Liver (tissue), 9 donors: ENCODE data around the gene VWF. TPM values are rescaled to one million over a fixed set of nuclear protein-coding genes. Genes with fewer than 3 reads are reported as not detected.

Experiments
- DNase-seq: peaks from one replicate; pipeline ENCODE4 v3.0.0-alpha.2; 2017; ENCODE audit warnings: low spot score
- H3K27ac ChIP-seq, 2 donors: one replicate each; pipeline ENCODE4 v1.7.0; 2013; ENCODE audit warnings: inconsistent platforms in 2 of 2, low read length in 2 of 2, control low read depth in 1 of 2, low read depth in 1 of 2, mild to moderate bottlenecking in 1 of 2
- H3K27me3 ChIP-seq, 4 donors: one replicate each; pipeline versions ENCODE4 v1.6.1 to v1.7.0; 2013; ENCODE audit warnings: low read length in 3 of 4, inconsistent platforms in 1 of 4, mild to moderate bottlenecking in 1 of 4, moderate library complexity in 1 of 4; ENCODE audit not compliant: control insufficient read depth in 4 of 4, insufficient read depth in 4 of 4
- H3K36me3 ChIP-seq, 4 donors: one replicate each; pipeline versions ENCODE4 v1.6.1 to v1.7.0; 2013; ENCODE audit warnings: low read length in 3 of 4, mild to moderate bottlenecking in 3 of 4, low read depth in 1 of 4, moderate library complexity in 1 of 4; ENCODE audit not compliant: control insufficient read depth in 4 of 4, insufficient read depth in 3 of 4
- H3K4me1 ChIP-seq, 4 donors: one replicate each; pipeline versions ENCODE4 v1.6.1 to v1.7.0; 2013; ENCODE audit warnings: low read length in 3 of 4, mild to moderate bottlenecking in 3 of 4, moderate library complexity in 1 of 4; ENCODE audit not compliant: control insufficient read depth in 4 of 4, insufficient read depth in 4 of 4
- H3K4me3 ChIP-seq, 3 donors: one replicate each; pipeline versions ENCODE4 v1.6.1 to v1.7.0; 2013; ENCODE audit warnings: low read length in 3 of 3, control low read depth in 1 of 3, low read depth in 1 of 3, mild to moderate bottlenecking in 1 of 3
- H3K9ac ChIP-seq, 2 donors: one replicate each; pipeline ENCODE4 v1.7.0; 2013; ENCODE audit warnings: low read length in 2 of 2, mild to moderate bottlenecking in 2 of 2, moderate library complexity in 2 of 2, control low read depth in 1 of 2, low read depth in 1 of 2
- H3K9me3 ChIP-seq, 4 donors: one replicate each; pipeline versions ENCODE4 v1.6.1 to v1.7.0; 2013; ENCODE audit warnings: low read length in 3 of 4; ENCODE audit not compliant: control insufficient read depth in 4 of 4
- EGR1 ChIP-seq, 2 donors: IDR thresholded peaks; 2 replicates each; pipeline ENCODE4 v1.6.1; 2016 to 2018; ENCODE audit warnings: antibody characterized with exemption in 2 of 2, low read depth in 2 of 2
- FOXA1 ChIP-seq: IDR thresholded peaks from 2 replicates; pipeline ENCODE4 v1.6.1; 2016; ENCODE audit warnings: antibody characterized with exemption
- GABPA ChIP-seq, 2 donors: IDR thresholded peaks in 1 of 2; conservative IDR thresholded peaks in 1 of 2; 2 replicates each; pipeline ENCODE4 v1.6.1; 2016; ENCODE audit warnings: antibody characterized with exemption in 2 of 2, mild to moderate bottlenecking in 1 of 2, moderate library complexity in 1 of 2
- HNF4A ChIP-seq, 2 donors: conservative IDR thresholded peaks; 2 replicates each; pipeline ENCODE4 v1.6.1; 2016; ENCODE audit warnings: antibody characterized with exemption in 2 of 2, mild to moderate bottlenecking in 2 of 2
- HNF4G ChIP-seq: IDR thresholded peaks from 2 replicates; pipeline ENCODE4 v1.6.1; 2016; ENCODE audit warnings: antibody characterized with exemption
- JUND ChIP-seq, 2 donors: IDR thresholded peaks; 2 replicates each; pipeline ENCODE4 v1.6.1; 2016; ENCODE audit warnings: antibody characterized with exemption in 2 of 2
- NR2F2 ChIP-seq: IDR thresholded peaks from 2 replicates; pipeline ENCODE4 v1.6.1; 2016; ENCODE audit warnings: antibody characterized with exemption
- RAD21 ChIP-seq, 2 donors: IDR thresholded peaks; 2 replicates each; pipeline ENCODE4 v1.6.1; 2016; ENCODE audit warnings: antibody characterized with exemption in 2 of 2, mild to moderate bottlenecking in 2 of 2
- RXRA ChIP-seq, 2 donors: IDR thresholded peaks; 2 replicates each; pipeline ENCODE4 v1.6.1; 2017 to 2018; ENCODE audit warnings: antibody characterized with exemption in 2 of 2, mild to moderate bottlenecking in 1 of 2
- SP1 ChIP-seq: IDR thresholded peaks from 2 replicates; pipeline ENCODE4 v1.6.1; 2018; ENCODE audit warnings: antibody characterized with exemption, mild to moderate bottlenecking
- TAF1 ChIP-seq: conservative IDR thresholded peaks from 2 replicates; pipeline ENCODE4 v1.6.1; 2016; ENCODE audit warnings: antibody characterized with exemption, mild to moderate bottlenecking
- YY1 ChIP-seq: IDR thresholded peaks from 2 replicates; pipeline ENCODE4 v1.6.1; 2016; ENCODE audit warnings: antibody characterized with exemption, mild to moderate bottlenecking
- WGBS: extraction: QIAGEN DNeasy Blood & Tissue Kit; methylation state at CpG from one replicate; pipeline ENCODE4 v1.1.7; 2013; 5-methylcytosine and 5-hydroxymethylcytosine counted together
- polyA plus RNA-seq, 2 donors: library from polyadenylated mRNA; stranded (reverse) in 1 of 2; unstranded in 1 of 2; fragments of 200-250 nt in 1 of 2; fragments of >200 nt in 1 of 2; fragmentation: Nextera tagmentation in 1 of 2; extraction: Ambion mirVana in 1 of 2; gene quantifications; one replicate each; pipeline versions ENCODE4 v1.2.1 to v1.2.3, GENCODE V29; 2013 to 2015
- total RNA-seq, 2 donors: library from RNA; depleted of rRNA; stranded (reverse); fragments of >200 nt; gene quantifications; one replicate each; pipeline ENCODE4 v1.2.3, GENCODE V29; 2014
- TF ChIP-seq, protein P1 (sequence below): IDR thresholded peaks from 2 replicates; pipeline ENCODE4 v1.6.1; 2016; ENCODE audit warnings: antibody characterized with exemption
- TF ChIP-seq, protein P2 (sequence below): IDR thresholded peaks from 2 replicates; pipeline ENCODE4 v1.6.1; 2016; ENCODE audit warnings: antibody characterized with exemption
- TF ChIP-seq, protein P3 (sequence below): IDR thresholded peaks from 2 replicates; pipeline ENCODE4 v1.6.1; 2016; ENCODE audit warnings: antibody characterized with exemption
- TF ChIP-seq, protein P4 (sequence below): IDR thresholded peaks from 2 replicates; pipeline ENCODE4 v1.6.1; 2016; ENCODE audit warnings: antibody characterized with exemption, mild to moderate bottlenecking
- TF ChIP-seq, protein P5 (sequence below): fragments of 150-350 bp; IDR thresholded peaks from 2 replicates; pipeline ENCODE4 v1.5.1; 2017; ENCODE audit warnings: improper control_type of control experiment, low read depth, low read length; ENCODE audit not compliant: missing input control
- donor health status: healthy.
- donor health status: healthy.
- donor health status: healthy.
- donor health status: healthy.
- donor health status: healthy.

The VWF gene
- total and polyA plus RNA-seq, 4 donors: 2.1 to 10.8 (median 4.0) TPM

DNA sequence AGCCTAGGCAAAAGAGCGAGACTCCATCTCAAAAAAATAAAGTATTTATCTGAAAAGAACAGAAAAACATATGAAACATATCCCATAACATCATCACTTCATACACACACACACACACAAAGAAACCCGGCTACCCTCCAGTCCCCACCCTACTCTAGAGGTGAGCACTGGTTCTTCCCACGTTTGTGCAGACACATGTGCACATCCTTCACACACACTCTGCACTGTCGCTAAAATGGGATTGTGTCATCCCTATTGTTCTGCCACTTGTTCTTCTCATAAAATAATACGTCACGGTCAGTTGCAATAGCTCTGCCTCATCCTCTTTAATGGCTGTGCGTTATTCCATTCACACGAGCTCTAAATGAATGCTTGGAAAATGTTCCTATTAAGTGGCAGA is 93.5 kb downstream of the VWF start (continued):
- TF ChIP-seq, protein P1, sequence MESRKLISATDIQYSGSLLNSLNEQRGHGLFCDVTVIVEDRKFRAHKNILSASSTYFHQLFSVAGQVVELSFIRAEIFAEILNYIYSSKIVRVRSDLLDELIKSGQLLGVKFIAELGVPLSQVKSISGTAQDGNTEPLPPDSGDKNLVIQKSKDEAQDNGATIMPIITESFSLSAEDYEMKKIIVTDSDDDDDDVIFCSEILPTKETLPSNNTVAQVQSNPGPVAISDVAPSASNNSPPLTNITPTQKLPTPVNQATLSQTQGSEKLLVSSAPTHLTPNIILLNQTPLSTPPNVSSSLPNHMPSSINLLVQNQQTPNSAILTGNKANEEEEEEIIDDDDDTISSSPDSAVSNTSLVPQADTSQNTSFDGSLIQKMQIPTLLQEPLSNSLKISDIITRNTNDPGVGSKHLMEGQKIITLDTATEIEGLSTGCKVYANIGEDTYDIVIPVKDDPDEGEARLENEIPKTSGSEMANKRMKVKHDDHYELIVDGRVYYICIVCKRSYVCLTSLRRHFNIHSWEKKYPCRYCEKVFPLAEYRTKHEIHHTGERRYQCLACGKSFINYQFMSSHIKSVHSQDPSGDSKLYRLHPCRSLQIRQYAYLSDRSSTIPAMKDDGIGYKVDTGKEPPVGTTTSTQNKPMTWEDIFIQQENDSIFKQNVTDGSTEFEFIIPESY: no peak
- TF ChIP-seq, protein P2, sequence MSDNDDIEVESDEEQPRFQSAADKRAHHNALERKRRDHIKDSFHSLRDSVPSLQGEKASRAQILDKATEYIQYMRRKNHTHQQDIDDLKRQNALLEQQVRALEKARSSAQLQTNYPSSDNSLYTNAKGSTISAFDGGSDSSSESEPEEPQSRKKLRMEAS: no peak
- TF ChIP-seq JUND (IDR thresholded peaks at IDR 0.05) (no peak), YY1 (no peak), RAD21 (IDR thresholded peaks at IDR 0.05) (no peak), GABPA (IDR thresholded peaks at IDR 0.05 in 1 of 2, conservative IDR thresholded peaks at IDR 0.05 in 1 of 2) (no peak)
- TF ChIP-seq, protein P3, sequence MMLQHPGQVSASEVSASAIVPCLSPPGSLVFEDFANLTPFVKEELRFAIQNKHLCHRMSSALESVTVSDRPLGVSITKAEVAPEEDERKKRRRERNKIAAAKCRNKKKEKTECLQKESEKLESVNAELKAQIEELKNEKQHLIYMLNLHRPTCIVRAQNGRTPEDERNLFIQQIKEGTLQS: no peak

DNA sequence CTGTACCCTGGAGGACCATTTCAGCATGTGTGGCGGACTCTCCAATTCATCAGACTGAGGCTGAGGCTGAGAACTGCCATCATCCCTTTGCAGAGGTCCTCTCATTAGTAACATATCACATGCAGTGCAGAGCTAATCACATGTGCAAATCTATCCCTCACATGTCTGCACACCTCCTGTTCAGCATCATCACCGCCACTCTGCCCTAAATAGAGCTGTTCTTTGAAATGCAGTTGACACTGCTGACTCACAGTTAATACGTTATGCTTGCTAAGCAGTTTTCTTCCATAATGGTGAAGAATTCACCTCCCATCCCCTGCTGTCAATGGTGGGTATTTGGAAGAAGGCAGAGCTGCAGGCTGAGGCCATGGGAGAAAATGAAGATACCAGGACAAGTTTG is 94.4 kb downstream of the VWF start:
- Histone ChIP-seq H3K9ac (no peak overlapping the region), H3K4me1 (no peaks in the 10 kb centered on the region), H3K27me3 (no peaks in the 10 kb centered on the region), H3K4me3 (no peak overlapping the region), H3K27ac (no peak overlapping the region), H3K36me3 (peaks cover 0 to 3% (median under 1%) of the 10 kb centered on the region in 4 donors), H3K9me3 (peaks cover 0 to 2% (median 0%) of the 10 kb centered on the region in 4 donors)
- TF ChIP-seq HNF4G (no peak), TAF1 (no peak), JUND (IDR thresholded peaks at IDR 0.05) (no peak), RXRA (IDR thresholded peaks at IDR 0.05) (no peak), NR2F2 (no peak), RAD21 (IDR thresholded peaks at IDR 0.05) (no peak), HNF4A (conservative IDR thresholded peaks at IDR 0.05) (no peak), GABPA (IDR thresholded peaks at IDR 0.05 in 1 of 2, conservative IDR thresholded peaks at IDR 0.05 in 1 of 2) (no peak), EGR1 (IDR thresholded peaks at IDR 0.05; ENCODE audit: low read depth in 2 of 2) (no peak), SP1 (no peak), FOXA1 (no peak), YY1 (no peak)
- TF ChIP-seq, protein P2: no peak
- TF ChIP-seq, protein P4, sequence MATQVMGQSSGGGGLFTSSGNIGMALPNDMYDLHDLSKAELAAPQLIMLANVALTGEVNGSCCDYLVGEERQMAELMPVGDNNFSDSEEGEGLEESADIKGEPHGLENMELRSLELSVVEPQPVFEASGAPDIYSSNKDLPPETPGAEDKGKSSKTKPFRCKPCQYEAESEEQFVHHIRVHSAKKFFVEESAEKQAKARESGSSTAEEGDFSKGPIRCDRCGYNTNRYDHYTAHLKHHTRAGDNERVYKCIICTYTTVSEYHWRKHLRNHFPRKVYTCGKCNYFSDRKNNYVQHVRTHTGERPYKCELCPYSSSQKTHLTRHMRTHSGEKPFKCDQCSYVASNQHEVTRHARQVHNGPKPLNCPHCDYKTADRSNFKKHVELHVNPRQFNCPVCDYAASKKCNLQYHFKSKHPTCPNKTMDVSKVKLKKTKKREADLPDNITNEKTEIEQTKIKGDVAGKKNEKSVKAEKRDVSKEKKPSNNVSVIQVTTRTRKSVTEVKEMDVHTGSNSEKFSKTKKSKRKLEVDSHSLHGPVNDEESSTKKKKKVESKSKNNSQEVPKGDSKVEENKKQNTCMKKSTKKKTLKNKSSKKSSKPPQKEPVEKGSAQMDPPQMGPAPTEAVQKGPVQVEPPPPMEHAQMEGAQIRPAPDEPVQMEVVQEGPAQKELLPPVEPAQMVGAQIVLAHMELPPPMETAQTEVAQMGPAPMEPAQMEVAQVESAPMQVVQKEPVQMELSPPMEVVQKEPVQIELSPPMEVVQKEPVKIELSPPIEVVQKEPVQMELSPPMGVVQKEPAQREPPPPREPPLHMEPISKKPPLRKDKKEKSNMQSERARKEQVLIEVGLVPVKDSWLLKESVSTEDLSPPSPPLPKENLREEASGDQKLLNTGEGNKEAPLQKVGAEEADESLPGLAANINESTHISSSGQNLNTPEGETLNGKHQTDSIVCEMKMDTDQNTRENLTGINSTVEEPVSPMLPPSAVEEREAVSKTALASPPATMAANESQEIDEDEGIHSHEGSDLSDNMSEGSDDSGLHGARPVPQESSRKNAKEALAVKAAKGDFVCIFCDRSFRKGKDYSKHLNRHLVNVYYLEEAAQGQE: no peak
- TF ChIP-seq, protein P5, sequence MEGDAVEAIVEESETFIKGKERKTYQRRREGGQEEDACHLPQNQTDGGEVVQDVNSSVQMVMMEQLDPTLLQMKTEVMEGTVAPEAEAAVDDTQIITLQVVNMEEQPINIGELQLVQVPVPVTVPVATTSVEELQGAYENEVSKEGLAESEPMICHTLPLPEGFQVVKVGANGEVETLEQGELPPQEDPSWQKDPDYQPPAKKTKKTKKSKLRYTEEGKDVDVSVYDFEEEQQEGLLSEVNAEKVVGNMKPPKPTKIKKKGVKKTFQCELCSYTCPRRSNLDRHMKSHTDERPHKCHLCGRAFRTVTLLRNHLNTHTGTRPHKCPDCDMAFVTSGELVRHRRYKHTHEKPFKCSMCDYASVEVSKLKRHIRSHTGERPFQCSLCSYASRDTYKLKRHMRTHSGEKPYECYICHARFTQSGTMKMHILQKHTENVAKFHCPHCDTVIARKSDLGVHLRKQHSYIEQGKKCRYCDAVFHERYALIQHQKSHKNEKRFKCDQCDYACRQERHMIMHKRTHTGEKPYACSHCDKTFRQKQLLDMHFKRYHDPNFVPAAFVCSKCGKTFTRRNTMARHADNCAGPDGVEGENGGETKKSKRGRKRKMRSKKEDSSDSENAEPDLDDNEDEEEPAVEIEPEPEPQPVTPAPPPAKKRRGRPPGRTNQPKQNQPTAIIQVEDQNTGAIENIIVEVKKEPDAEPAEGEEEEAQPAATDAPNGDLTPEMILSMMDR: no peak
- TF ChIP-seq, protein P1: no peak
- TF ChIP-seq, protein P3: no peak
- no peak for DNase-seq
- 93% methylated on average over 3 of the region's 3 CpGs for WGBS
